ENCODE results near the gene UQCR11.

DNA sequence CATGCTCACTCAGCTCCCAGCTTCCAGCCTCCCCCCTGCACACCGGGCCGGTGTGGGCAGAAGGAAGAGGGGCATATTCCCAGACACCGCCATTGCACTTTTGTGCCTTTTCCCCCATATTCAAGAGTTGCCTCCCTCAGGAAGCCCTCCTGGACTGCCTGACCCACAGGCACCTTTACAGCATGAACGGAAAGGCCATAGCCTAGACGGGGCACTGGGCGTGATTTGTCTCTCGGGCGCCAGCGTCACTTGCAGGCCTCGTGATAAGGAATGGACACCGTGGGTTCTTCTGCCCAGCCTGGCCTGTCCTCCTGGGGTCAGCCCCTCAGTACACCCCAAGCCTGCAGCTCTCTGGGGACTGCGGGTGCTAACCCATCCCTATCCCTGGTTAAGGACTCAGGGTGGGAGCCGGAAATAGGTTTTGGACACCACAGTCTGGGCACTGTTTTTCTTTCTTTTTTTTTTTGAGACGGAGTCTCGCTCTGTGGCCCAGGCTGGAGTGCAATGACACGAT is 933 bp upstream of the UQCR11 start:
- TF ChIP-seq EZH2 (IDR thresholded peaks at IDR 0.05; ENCODE audit: borderline replicate concordance, low read depth, low read length, severe bottlenecking) (no peak), CTCF (IDR thresholded peaks at IDR 0.05; ENCODE audit: borderline replicate concordance, extremely low read depth, low read length, poor library complexity, severe bottlenecking) (no peak)

All from DND-41 (cell line).